ENCODE data around the gene WDFY4. TPM values are rescaled to one million over a fixed set of nuclear protein-coding genes. Genes with fewer than 3 reads are reported as not detected.

The WDFY4 gene
- total RNA-seq, 2 donors from 2014 or later, result not detected

DNA sequence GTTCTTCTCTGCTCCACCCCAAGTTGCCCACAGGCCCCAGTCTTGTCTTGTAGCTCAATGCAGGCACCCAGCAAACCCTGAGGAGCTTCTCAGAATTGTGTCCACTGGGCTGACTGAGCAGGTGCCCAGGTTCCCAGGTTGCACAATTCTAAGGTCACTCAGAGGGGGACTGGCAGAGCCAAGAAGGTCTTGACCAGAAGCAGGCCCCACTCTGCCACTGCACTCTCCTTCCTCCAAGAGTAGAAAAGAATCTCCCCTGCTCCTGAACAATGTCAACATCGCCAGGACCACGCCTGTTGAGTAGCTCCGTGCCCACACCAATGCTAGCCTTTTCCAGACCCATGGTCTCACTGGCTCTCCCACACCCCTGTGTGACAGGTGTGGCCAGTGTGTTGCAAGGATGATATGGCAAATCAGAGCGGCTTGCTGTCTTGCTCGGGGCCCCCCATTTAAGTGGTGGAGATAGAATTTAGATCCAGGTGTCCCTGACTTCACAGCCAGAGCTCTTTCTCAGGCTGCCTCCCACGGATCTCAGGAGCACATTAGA is 254.4 kb downstream of the WDFY4 start:
- H3K36me3 Mint-ChIP-seq (ENCODE audit: low read depth), result no peaks in the 10 kb centered on the region
- H3K4me3 Mint-ChIP-seq, result no peak overlapping the region
- H3K4me1 ChIP-seq (ENCODE audit: control insufficient read depth, insufficient read depth, low read length), result no peaks in the 10 kb centered on the region
- H3K27me3 ChIP-seq (ENCODE audit: control insufficient read depth, insufficient read depth, low read length, poor library complexity, severe bottlenecking), result no peaks in the 10 kb centered on the region
- no peaks in the 10 kb centered on the region for H3K9me3 ChIP-seq (ENCODE audit: control insufficient read depth, low read length)
- TF ChIP-seq CTCF (conservative IDR thresholded peaks at IDR 0.05), result no peak
- H3K4me1 Mint-ChIP-seq, result peaks cover 10% of the 10 kb centered on the region
- no peak overlapping the region for H3K4me3 ChIP-seq (ENCODE audit: low read length)
- no peaks in the 10 kb centered on the region for H3K9me3 Mint-ChIP-seq
- no peak overlapping the region for H3K9ac ChIP-seq (ENCODE audit: extremely low read depth, low read length, poor library complexity, severe bottlenecking)
- H3K27ac Mint-ChIP-seq, result no peak overlapping the region
- H3K27me3 Mint-ChIP-seq (ENCODE audit: insufficient read depth), result no peaks in the 10 kb centered on the region
- DNase-seq, result peak; percentile 32
- no peaks in the 10 kb centered on the region for H3K36me3 ChIP-seq (ENCODE audit: control insufficient read depth, insufficient read depth, low read length)
- H3K27ac ChIP-seq (ENCODE audit: low read depth, low read length), result no peak overlapping the region
- 79% methylated on average over 6 of the region's 6 CpGs; no CpG with 5 or more reads in 1 of the 2 experiments for WGBS, 2 experiments (ENCODE audit: insufficient coverage in 1 of 2, insufficient read length in 1 of 2)

GRCh38 chr10:48939790-48940325 is 255.2 kb downstream of the WDFY4 start, which contains the start of gene LRRC18:
TSS of gene LRRC18 (minus strand) at chr10:48939840. CDS start at chr10:48914155, 25,685 bp downstream.
- Histone ChIP-seq H3K4me1 (ENCODE audit: control insufficient read depth, insufficient read depth, low read length) (no peaks in the 10 kb centered on the region), H3K9me3 (ENCODE audit: control insufficient read depth, low read length) (no peaks in the 10 kb centered on the region), H3K4me3 (ENCODE audit: low read length) (no peak within 1 kb of the TSS), H3K9ac (ENCODE audit: extremely low read depth, low read length, poor library complexity, severe bottlenecking) (no peak within 1 kb of the TSS), H3K36me3 (ENCODE audit: control insufficient read depth, insufficient read depth, low read length) (no peaks in the 10 kb centered on the region), H3K27me3 (ENCODE audit: control insufficient read depth, insufficient read depth, low read length, poor library complexity, severe bottlenecking) (no peaks in the 10 kb centered on the region), H3K27ac (ENCODE audit: low read depth, low read length) (no peak within 1 kb of the TSS)
- Mint-ChIP-seq H3K27me3 (ENCODE audit: insufficient read depth) (no peaks in the 10 kb centered on the region), H3K36me3 (ENCODE audit: low read depth) (no peaks in the 10 kb centered on the region), H3K4me1 (peaks cover 9% of the 10 kb centered on the region), H3K27ac (no peak within 1 kb of the TSS), H3K9me3 (no peaks in the 10 kb centered on the region), H3K4me3 (no peak within 1 kb of the TSS)
- peak; percentile 19 for DNase-seq
- WGBS, 2 experiments (ENCODE audit: insufficient coverage in 1 of 2, insufficient read length in 1 of 2), result 93% methylated on average over 2 of the region's 2 CpGs; no CpG with 5 or more reads in 1 of the 2 experiments
- no peak for TF ChIP-seq CTCF (conservative IDR thresholded peaks at IDR 0.05)

- DNase-seq, result peak; percentile 26
- H3K9me3 Mint-ChIP-seq, result no peaks in the 10 kb centered on the region
Observed at GRCh38 chr10:48940372-48940771, 255.7 kb downstream of the WDFY4 start.

More at GRCh38 chr10:48940372-48940771, 255.7 kb downstream of the WDFY4 start:
- no peaks in the 10 kb centered on the region for H3K4me1 ChIP-seq (ENCODE audit: control insufficient read depth, insufficient read depth, low read length)
- H3K36me3 ChIP-seq (ENCODE audit: control insufficient read depth, insufficient read depth, low read length), result no peaks in the 10 kb centered on the region
- H3K4me3 ChIP-seq (ENCODE audit: low read length), result no peak overlapping the region
- no peak overlapping the region for H3K27ac ChIP-seq (ENCODE audit: low read depth, low read length)
- no peak overlapping the region for H3K27ac Mint-ChIP-seq
- H3K36me3 Mint-ChIP-seq (ENCODE audit: low read depth), result no peaks in the 10 kb centered on the region
- 94 to 97% methylated on average over 5 of the region's 5 CpGs for WGBS, 2 experiments (ENCODE audit: insufficient coverage in 1 of 2, insufficient read length in 1 of 2)
- no peak overlapping the region for H3K4me3 Mint-ChIP-seq
- no peaks in the 10 kb centered on the region for H3K9me3 ChIP-seq (ENCODE audit: control insufficient read depth, low read length)
- no peaks in the 10 kb centered on the region for H3K27me3 Mint-ChIP-seq (ENCODE audit: insufficient read depth)
- peaks cover 4% of the 10 kb centered on the region for H3K4me1 Mint-ChIP-seq
- H3K27me3 ChIP-seq (ENCODE audit: control insufficient read depth, insufficient read depth, low read length, poor library complexity, severe bottlenecking), result no peaks in the 10 kb centered on the region
- no peak overlapping the region for H3K9ac ChIP-seq (ENCODE audit: extremely low read depth, low read length, poor library complexity, severe bottlenecking)
- no peak for TF ChIP-seq CTCF (conservative IDR thresholded peaks at IDR 0.05)

Data from endodermal cell (in vitro differentiated cells).